AG08395 (cell line): Measurements from ENCODE around the gene PRXL2C.
A peak's percentile ranks its signal among the peaks of the same experiment; 100 is the strongest.
"Not testable (repeated sequence)": the region's sequence is repeated elsewhere in the genome, so short reads cannot be mapped to it uniquely, and the experiment has no call there.

Experiments used
- DNase-seq: peaks from one replicate; pipeline ENCODE4 v3.0.0; 2012; ENCODE audit warnings: mixed read lengths, low spot score

PRXL2C gene

DNA sequence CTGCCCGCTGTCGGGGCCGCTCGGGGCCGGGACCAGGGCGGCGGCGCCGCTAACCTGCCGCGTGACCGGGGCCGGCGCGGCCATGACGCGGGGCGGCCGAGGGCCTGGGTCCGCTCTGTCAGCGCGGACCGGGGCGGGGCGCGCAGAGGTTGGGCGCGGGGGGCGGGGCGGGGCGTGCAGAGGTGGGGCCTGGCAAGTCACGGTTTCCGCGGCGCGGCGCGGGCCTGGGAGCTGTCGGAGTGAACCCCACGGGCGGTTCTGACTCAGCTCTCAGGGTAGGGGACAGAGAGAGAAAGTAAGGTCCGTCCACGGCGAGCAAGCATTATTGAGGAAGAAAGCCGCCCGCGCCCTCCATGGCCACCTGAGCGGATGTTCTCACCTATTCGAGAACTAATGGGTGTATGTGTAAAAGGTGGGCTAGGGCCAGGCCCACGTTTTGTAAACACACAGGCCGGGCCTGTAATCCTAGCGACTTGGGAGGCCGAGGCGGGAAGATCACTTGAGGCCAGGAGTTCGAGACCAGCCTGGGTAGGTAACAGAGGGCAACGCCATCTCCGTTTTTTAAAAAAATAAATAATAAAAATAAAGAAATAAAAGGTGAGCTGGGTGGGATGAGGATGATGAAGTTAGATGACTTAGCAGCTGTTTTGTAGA lies at the start of gene PRXL2C:
TSS of gene PRXL2C (minus strand) at position 120 of the 654 bp plus-strand sequence. CDS start at position 84, 36 bp downstream.
- peak; percentile 67 for DNase-seq

- not testable (repeated sequence) for DNase-seq
Observed at GRCh38 chr9:96700721-96701375, 45.7 kb upstream of the PRXL2C start.

- no peak for DNase-seq
Observed at GRCh38 chr9:96691326-96691725, 36.2 kb upstream of the PRXL2C start.

GRCh38 chr9:96688745-96689464 lies 33.8 kb upstream of the PRXL2C start:
- DNase-seq = no peak

GRCh38 chr9:96688187-96688586 lies 33.1 kb upstream of the PRXL2C start:
- DNase-seq = no peak

DNA sequence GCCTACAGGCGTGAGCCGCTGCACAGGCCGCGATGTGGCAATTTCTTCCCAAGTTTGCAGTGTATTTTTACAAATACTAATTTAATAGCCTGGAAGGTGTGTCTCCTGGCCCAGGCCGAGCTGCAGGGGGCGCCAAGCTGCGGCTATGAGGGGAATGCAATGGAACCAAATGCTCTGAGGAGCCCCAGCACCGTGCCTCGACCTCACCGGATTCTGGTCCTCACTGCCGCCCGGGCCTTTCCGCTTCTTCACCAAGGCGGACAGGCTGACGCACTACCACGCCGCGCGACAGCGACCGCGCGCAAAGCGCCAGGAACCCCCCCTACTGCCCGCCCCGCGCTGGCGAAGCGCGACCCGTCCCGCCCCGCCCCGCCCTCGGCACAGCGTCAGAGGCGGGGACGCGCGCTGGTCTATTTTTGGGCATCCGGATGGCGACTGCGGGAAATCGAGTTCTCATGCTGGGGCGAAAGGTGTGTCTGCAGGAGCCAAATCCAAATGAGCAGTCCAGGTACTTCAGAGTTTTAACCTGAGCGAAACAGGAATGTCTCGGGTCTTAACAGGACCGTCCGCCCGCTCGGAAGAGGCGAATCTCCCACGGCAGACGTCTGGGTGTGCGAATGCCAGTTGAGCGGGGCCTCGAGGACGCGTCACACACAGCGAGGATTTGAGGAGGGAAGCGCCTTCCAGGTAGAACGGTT lies 31.7 kb upstream of the PRXL2C start:
- DNase-seq = peak; percentile 85

DNA sequence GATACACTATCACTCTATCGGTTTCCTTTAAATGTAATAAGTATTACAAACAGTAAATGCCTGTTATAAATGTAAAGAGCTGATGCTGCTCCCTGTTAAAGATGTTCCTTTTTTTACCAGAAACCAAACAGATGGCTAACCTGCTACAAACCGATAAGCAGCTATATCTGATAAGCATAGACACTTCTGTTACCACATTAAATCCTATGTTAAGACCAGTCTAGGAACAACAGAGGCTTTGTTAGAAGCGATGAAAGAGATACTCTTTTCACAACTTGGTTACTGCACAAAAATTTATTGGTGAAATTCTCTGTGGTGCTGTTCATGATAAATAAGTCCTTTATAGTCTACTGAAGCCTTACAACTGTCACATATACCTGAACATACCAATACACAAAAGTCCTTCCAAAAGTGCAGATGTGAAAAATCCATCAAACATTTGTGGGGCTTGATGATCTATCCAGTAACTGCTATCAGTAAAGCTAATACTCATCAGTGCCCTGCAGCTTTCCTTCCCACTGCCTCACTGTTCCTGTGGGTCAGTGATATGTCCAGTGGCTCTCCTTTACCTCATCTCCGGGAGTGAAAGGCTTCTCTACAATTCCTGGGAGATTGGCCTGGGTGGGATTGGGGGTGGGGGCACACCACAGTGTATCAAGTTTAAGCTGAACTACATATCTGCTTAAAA lies 25.8 kb upstream of the PRXL2C start:
- DNase-seq = no peak

GRCh38 chr9:96674906-96675538 lies 19.9 kb upstream of the PRXL2C start:
- peak; percentile 41 for DNase-seq

DNA sequence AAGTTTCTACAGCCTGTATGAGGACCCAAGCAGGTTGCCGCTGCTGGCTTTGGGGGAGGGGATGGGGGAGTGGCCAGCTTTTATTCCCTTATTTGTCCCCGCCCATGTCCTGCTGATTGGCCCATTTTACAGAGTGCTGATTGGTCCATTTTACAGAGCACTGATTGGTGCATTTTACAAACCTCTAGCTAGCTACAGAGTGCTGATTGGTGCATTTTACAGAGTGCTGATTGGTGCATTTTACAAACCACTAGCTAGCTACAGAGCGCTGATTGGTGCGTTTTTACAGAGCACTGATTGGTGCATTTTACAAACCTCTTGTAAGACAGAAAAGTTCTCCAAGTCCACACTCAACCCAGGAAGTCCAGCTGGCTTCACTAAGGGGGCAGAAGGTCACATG lies 18.7 kb upstream of the PRXL2C start:
- DNase-seq = not testable (repeated sequence)

DNA sequence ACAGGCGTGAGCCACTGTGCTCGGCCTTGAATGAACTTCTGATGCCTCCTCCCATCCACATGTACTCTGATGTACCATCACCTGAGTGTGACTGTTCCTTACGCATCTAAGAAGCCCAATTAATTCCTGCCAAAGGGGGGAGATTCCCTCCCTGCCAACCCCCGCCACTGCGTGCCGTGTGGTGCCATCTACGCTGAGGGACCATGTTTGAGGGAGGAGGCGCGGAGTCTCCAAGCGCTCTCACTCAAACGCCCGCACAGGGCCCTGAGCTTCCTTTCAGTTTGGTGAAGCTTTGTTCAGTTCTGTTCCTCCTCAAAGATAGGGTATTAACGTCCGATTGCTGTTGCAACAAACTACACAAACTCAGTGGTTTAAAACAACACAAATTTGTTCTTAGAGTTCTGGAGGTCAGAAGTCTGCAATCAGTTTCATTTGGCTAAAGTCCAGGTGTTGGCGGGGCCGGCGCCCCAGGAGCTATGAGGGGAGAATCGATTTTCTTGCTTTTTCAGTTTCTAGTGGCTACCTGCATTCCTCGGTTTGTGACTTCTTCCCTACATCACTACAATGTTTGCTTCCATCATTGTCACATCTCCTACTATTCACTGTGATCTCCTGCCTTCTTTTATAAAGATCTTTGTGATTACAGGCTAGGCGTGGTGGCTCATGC lies 13.9 kb upstream of the PRXL2C start:
- no peak for DNase-seq

- no peak for DNase-seq
Observed at GRCh38 chr9:96667363-96667728, 12.2 kb upstream of the PRXL2C start.

- DNase-seq = peak; percentile 73
Observed at GRCh38 chr9:96666653-96667362, 11.7 kb upstream of the PRXL2C start.

DNA sequence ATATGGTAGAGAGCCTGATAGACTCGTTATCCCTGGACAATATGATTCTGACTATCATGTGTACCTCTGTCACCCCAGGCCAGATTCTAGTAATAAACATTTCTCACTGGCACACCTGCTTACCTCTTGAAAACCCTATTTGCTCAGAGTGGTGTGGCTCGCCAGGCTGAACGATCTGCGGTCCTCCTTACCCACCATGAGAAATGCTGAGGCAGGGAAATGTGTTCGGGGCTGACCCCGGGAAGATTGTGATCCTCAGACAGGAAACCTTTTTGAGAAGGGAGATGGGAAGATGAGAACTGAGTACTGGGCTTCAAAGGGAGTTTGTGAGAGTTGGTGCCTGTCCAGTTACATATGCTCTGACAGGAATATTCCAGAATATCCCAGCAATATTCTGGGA lies 10.7 kb upstream of the PRXL2C start:
- no peak for DNase-seq

DNA sequence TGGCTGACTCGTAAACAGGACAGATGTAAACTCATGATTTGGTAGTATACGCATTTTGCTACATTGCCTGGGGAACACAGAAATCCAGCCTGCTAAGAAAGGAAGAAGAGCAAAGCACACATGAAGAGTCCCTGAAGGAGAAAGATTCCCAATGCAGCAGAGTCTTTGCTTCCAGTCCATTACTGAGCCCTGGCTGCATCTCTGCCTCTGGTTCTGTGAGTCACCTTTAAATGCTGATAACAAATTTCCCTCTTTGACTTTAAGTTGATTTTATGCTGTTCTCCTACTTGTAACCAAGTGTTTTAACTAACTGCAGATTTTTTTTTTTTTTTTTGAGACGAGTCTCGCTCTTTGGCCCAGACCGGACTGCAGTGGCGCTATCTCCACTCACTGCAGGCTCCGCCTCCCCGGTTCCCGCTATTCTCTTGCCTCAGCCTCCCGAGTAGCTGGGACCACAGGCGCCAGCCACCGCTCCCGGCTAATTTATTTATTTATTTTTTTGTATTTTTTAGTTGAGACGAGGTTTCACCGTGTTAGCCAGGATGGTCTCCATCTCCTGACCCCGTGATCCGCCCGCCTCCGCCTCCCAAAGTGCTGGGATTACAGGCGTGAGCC lies 8.5 kb upstream of the PRXL2C start:
- DNase-seq = no peak

GRCh38 chr9:96661711-96662110 lies 6.6 kb upstream of the PRXL2C start:
- DNase-seq = no peak

- no peak for DNase-seq
Observed at GRCh38 chr9:96660692-96661248, 5.7 kb upstream of the PRXL2C start.

GRCh38 chr9:96654450-96655197 lies 493 bp downstream of the PRXL2C start:
- peak; percentile 73 for DNase-seq

- DNase-seq = peak; percentile 18
Observed at GRCh38 chr9:96651626-96652025, 3.5 kb downstream of the PRXL2C start.
